ENCODE results near the gene N4BP2. TPM values are rescaled to one million over a fixed set of nuclear protein-coding genes. Genes with fewer than 3 reads are reported as not detected.
A peak's percentile ranks its signal among the peaks of the same experiment; 100 is the strongest.

N4BP2 gene
- total and polyA plus RNA-seq, 10 donors: 1.3 to 18.7 (median 12.3) TPM

GRCh38 chr4:40043786-40044185 is 12.9 kb upstream of the N4BP2 start:
- intact Hi-C loops (cut with DNase I; ENCODE audit: low total_unique reads): no loop called here
- peak; percentile 46 for DNase-seq
- Histone ChIP-seq H3K36me3 (no peaks in the 10 kb centered on the region), H3K27ac (no peak overlapping the region), H3K9me3 (no peaks in the 10 kb centered on the region), H3K4me1 (no peaks in the 10 kb centered on the region), H3K4me3 (no peak overlapping the region), H3K27me3 (replicated peaks in 1 of 7) (no peaks in the 10 kb centered on the region)
- WGBS, 5 donors: 96% methylated on average over 24 of the region's 24 CpGs
- TF ChIP-seq POLR2AphosphoS5 (IDR thresholded peaks at IDR 0.05) (no peak), CTCF (IDR thresholded peaks at IDR 0.05 in 8 of 11, conservative IDR thresholded peaks at IDR 0.05 in 3 of 11) (no peak), POLR2A (IDR thresholded peaks at IDR 0.05) (no peak)

GRCh38 chr4:40046311-40046980 is 10.2 kb upstream of the N4BP2 start:
- no peak for TF ChIP-seq POLR2A (IDR thresholded peaks at IDR 0.05)
- TF ChIP-seq CTCF (IDR thresholded peaks at IDR 0.05 in 8 of 11, conservative IDR thresholded peaks at IDR 0.05 in 3 of 11): no peak
- no peak for TF ChIP-seq POLR2AphosphoS5 (IDR thresholded peaks at IDR 0.05)
- intact Hi-C loops (cut with DNase I; ENCODE audit: low total_unique reads): no loop called here
- H3K4me1 ChIP-seq: no peaks in the 10 kb centered on the region
- no peak for DNase-seq
- H3K36me3 ChIP-seq: no peaks in the 10 kb centered on the region
- WGBS, 5 donors: 78 to 86% (median 84%) methylated on average over 8 of the region's 8 CpGs
- H3K9me3 ChIP-seq: no peaks in the 10 kb centered on the region
- H3K27ac ChIP-seq: no peak overlapping the region
- no peak overlapping the region for H3K4me3 ChIP-seq
- H3K27me3 ChIP-seq (replicated peaks in 1 of 7): no peaks in the 10 kb centered on the region

- intact Hi-C loops (cut with DNase I; ENCODE audit: low total_unique reads): loop anchor here (10.0 kb wide), 1 partner anchor 262 kb away; no protein-coding TSS in a partner anchor
- 81 to 100% (median 92%) methylated on average over 3 to 5 of the region's 5 CpGs for WGBS, 5 donors
- no peak for TF ChIP-seq POLR2AphosphoS5 (IDR thresholded peaks at IDR 0.05)
- TF ChIP-seq POLR2A (IDR thresholded peaks at IDR 0.05): no peak
- TF ChIP-seq CTCF (IDR thresholded peaks at IDR 0.05 in 8 of 11, conservative IDR thresholded peaks at IDR 0.05 in 3 of 11): no peak
- DNase-seq: peak; percentile 11
- Histone ChIP-seq H3K36me3 (no peaks in the 10 kb centered on the region), H3K27ac (no peak overlapping the region), H3K27me3 (replicated peaks in 1 of 7) (no peaks in the 10 kb centered on the region), H3K4me1 (peaks cover 6 to 25% (median 19%) of the 10 kb centered on the region in 6 donors), H3K4me3 (no peak overlapping the region), H3K9me3 (no peaks in the 10 kb centered on the region)
Observed at GRCh38 chr4:40053161-40053560, 3.5 kb upstream of the N4BP2 start.

DNA sequence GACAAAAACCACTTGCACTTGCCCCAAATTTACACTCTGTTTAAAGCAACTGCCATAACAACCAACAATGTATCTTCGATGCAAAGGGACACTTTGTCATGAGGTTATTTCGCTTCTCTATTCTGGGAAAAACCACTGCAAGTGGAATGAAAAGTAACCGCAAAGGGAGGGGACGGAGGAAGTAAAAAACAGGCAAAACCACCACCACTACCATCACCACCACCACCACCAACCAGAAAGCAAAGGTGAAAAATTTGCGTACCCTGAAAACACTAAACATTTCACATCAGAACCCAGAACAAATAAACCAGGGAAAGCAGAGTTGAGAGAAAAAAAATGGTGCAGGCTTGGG is 1.2 kb upstream of the N4BP2 start:
- TF ChIP-seq POLR2A (IDR thresholded peaks at IDR 0.05): no peak
- TF ChIP-seq POLR2AphosphoS5 (IDR thresholded peaks at IDR 0.05): no peak
- no peak for TF ChIP-seq CTCF (IDR thresholded peaks at IDR 0.05 in 8 of 11, conservative IDR thresholded peaks at IDR 0.05 in 3 of 11)
- H3K4me1 ChIP-seq: peaks cover 14 to 44% (median 29%) of the 10 kb centered on the region in 6 donors
- peak overlapping the region; percentile 97 to 100 (median 99) for H3K27ac ChIP-seq
- WGBS, 5 donors: 0 to 1% (median 1%) methylated on average over 5 of the region's 5 CpGs
- no peak for DNase-seq
- H3K27me3 ChIP-seq (replicated peaks in 1 of 7): no peaks in the 10 kb centered on the region
- H3K4me3 ChIP-seq: peak overlapping the region; percentile 69 to 94 (median 78)
- intact Hi-C loops (cut with DNase I; ENCODE audit: low total_unique reads): loop anchor here (10.0 kb wide), 1 partner anchor 259 kb away; no protein-coding TSS in a partner anchor
- H3K36me3 ChIP-seq: peaks cover 0 to 3% (median 0%) of the 10 kb centered on the region in 6 donors
- H3K9me3 ChIP-seq: no peaks in the 10 kb centered on the region
